ENCODE measurements around the gene PRLH. TPM values are rescaled to one million over a fixed set of nuclear protein-coding genes. Genes with fewer than 3 reads are reported as not detected.

PRLH gene, protein sequence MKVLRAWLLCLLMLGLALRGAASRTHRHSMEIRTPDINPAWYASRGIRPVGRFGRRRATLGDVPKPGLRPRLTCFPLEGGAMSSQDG
- total RNA-seq: not detected in 2 replicates

DNA sequence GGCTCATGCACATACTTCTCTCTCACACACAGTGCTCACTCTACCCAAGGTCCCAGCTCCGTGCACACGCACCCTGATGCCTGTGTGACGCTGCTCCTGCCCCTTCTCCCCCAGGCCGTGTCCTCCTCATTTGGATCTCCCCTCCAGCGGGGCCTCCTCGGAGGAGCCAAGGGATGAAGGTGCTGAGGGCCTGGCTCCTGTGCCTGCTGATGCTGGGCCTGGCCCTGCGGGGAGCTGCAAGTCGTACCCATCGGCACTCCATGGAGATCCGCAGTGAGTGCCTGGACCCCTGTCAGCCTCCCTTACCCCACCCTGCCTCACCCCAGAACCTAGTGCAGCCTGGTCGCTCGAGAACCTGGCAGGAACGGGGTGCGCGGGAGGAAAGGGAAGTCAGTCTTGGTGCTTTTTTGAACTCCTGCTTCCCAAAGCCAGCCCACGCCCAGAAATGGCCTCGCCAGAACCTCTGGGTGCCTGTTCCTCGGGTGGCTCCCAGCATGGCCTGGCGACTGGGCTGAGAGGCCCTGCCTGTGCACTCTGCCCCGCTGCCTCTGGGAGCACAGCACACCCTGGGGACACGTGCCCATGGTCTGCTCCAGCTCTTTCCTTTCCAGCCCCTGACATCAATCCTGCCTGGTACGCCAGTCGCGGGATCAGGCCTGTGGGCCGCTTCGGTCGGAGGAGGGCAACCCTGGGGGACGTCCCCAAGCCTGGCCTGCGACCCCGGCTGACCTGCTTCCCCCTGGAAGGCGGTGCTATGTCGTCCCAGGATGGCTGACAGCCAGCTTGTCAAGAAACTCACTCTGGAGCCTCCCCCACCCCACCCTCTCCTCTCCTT, at the start of gene PRLH:
TSS of gene PRLH (plus strand) at position 174 of the 835 bp plus-strand sequence. CDS start at position 174, 0 bp downstream.

DNA sequence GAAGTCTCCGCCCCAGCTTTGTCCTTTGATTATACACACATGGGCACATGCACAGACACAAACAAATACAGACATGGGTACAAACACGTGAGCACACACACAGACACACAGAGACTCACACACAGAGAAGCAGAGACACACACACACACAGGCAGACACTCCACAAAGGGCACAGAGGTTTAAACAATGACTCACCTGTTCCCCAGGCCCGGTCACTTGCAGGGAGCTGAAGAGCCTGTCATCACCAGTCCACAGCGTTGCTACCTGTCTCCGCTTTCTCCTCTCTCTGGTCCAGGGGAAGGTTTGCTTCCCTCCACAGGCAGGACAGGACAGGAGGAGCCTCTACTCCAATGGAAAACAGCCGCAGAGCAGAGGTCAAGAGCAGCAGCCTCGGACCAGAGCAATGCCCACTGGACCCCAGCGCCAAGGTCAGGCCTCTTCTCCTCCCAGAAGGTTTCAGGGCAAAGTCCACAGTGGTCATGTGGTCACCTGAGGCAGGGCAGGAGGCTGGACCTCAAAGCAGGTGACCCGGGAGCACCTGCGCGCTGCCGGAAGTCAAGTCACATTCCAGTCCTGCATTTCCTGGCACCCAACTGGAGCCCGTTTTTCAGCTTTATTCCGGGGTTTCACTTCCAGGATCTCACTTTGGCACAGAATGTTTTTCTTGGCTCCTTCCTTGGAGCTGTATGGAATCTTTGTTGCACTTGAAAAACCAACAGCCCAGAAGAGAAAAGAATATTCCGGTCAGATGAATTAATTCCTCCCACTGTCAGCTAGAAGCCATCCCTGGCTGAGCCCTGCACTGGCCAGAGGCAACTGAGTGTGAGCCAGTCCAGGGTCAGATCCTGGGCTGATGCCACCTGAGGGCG, 24.1 kb downstream of the PRLH start, which contains the start of gene RAB17:
TSS of gene RAB17 (minus strand) at position 463 of the 869 bp plus-strand sequence. CDS start 4,580 bp downstream, outside the sequence.

Other genes starting within 250 kb of the PRLH start
- gene COL6A3, start 152.4 kb upstream of the PRLH start, total RNA-seq: 1,986 and 2,978 TPM in 2 replicates
- 29.1 and 110 TPM in 2 replicates for gene MLPH, start 79.3 kb upstream of the PRLH start, total RNA-seq
- 0.11 and 0.12 TPM in 2 replicates for gene RAB17, start 24.2 kb downstream of the PRLH start, total RNA-seq
- gene LRRFIP1, start 61.0 kb downstream of the PRLH start, total RNA-seq: 82.4 and 102 TPM in 2 replicates
- 0.25 and 0.33 TPM in 2 replicates for gene RBM44, start 232.2 kb downstream of the PRLH start, total RNA-seq

Data from uterine smooth muscle cell (primary cell).